Activated CD4-positive, alpha-beta T cell treated with anti-CD3 and anti-CD28 coated beads for 4 hours (primary cell): ENCODE data around the gene CNOT4.
"Not testable (repeated sequence)": the region's sequence is repeated elsewhere in the genome, so short reads cannot be mapped to it uniquely, and the experiment has no call there.

Source experiments
- DNase-seq, 2 donors: peaks; one replicate each; pipeline ENCODE4 v3.0.0-alpha.2; 2020

CNOT4 gene

DNA sequence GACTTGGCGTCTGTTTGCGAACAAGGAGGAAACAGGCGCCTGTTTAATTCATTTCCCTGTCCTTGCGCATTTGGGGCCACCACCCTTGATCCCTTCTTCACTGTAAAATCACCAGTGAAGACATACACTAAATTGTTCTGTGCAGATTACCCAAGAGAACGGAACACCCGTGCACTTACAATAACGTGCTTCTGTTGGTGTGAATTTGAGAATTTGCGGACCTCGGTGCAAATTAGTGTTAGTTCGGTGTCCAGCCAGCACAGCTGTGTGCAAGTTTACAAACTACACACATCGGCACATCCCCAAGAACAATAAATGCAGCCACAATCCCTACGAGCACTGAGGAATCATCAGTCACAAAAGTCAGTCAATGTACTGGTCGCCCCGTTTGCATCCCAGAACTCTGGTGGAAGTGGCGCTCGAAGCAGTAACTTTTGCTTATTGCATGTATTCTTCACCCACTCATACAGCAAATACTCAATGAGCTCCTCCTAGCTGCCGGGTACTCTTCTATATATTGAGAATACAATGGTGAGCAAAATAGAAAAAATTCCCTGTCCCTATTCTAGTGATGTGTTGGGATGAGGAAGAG is 786 bp upstream of the CNOT4 start:
- DNase-seq: no peak

DNA sequence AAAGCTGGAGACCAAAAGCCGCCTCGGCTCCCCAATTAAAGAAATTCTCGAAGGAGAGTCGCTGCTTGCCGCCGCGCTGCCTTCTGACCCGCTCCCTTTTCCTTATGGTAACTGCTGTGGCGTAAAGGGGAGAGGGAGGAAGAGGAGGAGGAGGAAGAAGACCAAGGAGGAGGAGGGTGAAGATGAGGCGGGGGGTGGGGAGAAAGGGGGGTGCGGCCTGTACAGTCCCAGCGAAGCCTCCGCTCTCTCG is 388 bp downstream of the CNOT4 start:
- no peak for DNase-seq

DNA sequence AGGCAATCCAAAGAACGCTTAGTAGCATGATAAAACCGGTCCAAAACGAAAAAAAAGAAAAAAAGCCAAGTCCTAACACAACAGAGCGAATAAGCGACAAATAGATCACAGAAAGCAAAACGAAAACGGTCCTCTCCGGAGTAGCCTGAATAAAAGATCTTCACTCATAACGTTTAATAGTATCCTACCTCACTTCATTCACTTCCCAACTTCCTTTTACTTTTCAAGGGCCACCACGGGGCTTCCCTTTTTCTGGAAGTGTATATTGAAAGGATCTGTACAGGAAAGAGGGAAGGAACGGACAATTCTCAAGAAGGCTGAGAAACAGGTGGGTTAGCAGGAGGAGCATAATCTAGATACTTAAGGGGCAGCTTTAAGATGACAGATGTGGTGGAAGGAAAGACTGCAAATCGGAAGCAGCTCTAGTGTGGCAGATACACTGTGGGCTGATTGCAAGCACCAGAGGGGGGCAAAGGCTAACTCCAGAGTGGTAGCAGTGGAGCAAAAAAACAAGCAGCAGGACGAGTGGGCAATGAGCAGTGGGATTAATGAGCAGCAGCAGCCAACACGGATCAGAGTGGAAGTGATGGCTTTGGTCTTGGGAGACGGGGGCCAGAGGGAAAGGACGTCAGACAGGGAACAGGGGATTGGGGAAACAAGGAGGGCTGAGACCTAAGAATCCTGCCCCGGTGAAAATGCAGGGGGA is 866 bp downstream of the CNOT4 start:
- DNase-seq: peak in 1 of 2 donors; percentile 11

DNA sequence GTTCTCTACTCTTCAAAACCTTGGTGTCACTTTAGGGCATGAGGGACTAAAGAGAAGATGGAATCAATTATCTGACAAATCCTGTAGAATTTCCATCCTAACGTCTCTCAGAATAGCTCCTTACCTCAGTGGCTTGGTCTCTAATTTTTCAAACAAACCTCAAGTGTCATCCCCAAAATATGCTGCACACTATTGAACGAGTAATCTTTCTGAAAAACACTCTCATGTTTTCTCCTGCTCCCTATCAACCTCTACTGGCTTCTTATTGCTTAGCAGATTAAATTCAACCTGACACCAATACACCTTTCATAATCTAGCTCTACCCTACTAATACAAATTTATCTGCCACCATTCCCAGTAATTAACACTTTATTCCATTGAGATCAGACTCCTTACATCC is 8.5 kb downstream of the CNOT4 start:
- no peak for DNase-seq

DNA sequence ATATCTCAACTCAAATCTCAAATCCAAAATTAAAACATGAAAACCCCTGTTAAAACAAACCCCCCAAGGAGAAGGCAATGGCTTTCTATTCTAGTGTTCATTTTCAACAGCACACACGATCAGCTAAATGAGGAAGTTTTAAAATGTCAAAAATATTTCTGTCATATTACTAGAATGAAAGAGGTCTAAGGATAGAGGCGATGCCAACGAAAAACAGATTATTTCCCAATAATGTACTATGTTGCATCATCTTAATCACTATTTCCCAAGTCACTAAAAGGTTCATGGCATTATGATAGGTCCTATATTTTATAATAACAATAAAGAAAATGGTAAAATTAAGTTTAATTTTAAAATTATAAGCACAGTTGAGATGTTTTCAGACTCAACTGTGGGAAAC is 10.1 kb downstream of the CNOT4 start:
- no peak for DNase-seq

DNA sequence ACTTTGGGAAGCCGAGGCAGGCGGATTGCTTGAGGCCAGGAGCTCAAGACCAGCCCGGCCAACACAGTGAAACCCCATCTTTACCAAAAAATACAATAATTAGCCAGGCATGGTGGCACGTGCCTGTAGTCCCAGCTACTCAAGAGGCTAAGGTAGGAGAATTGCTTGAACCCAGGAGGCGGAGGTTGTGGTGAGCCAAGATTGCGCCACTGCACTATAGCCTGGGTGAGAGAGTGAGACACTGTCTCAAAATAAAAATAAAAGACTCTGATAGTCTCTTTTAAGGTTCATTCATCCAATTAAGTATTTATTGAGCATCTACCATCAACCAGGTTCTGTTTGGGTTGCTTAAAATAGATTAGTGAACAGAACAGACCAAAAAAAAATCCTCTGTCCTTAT is 12.7 kb downstream of the CNOT4 start:
- DNase-seq: not testable (repeated sequence)

DNA sequence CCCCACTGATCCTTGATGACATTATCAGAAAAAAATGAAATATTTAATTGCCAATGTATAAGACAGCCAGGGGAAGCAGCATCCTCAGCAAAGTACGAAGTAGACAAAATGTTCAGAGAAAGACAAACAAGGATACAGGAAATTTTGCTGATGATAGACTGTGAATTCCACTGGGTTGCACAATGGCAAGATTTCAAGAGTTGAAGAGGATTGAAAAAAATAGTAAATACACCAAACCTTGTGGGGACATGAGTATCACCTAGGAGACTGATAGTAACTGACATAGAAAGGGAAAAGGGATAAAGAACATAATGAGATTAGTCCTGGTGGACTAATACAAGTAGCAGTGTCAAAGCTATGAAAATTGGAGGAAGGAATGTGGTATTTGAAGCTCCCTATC is 16.5 kb downstream of the CNOT4 start:
- no peak for DNase-seq

DNA sequence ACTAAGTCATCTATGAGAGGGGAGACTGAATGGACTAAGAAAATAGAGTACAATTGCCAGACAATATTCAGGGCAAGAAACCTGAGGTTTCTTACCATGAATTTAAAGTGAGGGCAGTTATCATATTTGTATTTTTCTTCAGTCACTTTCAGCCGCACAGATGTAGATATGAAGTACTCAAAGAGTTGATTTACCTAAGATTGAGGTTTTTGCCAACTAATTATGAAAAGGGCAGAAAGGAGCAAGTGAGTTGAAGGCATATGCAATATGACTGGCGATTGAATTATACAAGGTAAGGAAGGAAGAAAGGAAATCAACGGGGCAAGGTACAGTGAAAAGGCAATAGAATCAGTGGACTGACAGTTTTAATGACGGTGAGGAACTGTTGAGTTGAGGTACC is 17.8 kb downstream of the CNOT4 start:
- no peak for DNase-seq

DNA sequence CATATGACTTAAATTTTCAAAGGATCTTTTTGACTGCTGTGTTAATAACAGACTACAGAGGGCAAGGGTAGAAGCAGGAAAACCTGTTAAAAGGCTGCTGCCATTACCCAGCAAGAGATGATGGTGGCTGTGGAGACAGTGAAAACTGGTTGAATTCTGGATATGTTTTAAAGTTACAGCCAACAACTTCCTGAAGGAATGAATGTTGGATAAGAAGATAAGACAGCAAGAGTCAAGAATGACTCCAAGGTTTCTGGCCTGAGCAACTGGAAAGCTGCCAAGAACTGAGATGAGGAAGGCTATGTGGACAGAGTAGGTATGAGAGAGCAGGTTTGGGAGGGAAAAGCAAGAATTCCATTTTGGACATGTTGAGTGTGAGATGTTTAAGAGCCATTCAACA is 19.1 kb downstream of the CNOT4 start:
- no peak for DNase-seq

DNA sequence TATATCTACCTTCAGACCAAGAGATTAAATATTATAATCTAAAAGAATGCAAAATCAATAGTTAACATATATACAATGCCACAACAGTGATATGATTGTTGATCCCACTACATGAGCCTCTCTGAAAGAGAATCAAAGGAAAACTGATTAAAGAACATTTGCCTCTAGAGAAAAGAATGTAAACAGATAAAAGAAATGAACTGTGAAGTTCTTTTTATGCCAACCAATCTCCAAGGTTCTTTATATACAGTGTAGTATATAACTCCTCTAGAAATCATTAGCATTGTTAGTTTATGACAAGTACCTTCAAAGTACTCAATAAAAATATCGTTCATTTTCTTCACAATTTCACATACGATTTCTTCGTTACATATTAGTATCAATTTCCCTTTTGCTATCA is 20.1 kb downstream of the CNOT4 start:
- no peak for DNase-seq

DNA sequence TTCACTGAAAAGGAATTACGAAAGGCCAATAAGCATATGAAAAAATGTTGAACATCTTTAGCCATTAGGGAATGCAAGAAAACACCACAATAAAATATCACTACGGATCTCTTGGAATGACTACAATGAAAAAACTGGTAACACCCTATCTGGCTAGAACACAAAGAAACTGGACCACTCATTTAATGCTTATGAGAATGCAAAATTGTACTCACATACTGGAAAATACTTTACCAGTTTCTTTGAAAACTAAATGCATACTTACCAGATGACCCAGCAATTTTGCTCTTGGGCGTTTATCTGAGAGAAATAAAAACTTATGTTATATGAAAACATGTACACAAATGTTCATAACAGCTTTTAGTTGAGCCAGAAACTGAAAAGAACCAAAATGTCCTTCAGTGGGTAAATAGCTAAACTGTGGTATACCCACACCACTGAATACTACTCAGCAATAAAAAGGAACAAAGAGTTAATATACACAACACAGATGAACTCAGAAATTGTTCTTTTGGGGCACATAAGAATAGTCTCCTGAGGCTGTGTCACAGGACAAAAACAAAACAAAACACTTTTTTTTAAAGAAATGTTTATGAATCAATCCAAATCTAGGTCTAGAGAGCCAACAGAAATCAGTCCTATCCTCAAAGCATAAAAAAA is 23.5 kb downstream of the CNOT4 start:
- no peak for DNase-seq

DNA sequence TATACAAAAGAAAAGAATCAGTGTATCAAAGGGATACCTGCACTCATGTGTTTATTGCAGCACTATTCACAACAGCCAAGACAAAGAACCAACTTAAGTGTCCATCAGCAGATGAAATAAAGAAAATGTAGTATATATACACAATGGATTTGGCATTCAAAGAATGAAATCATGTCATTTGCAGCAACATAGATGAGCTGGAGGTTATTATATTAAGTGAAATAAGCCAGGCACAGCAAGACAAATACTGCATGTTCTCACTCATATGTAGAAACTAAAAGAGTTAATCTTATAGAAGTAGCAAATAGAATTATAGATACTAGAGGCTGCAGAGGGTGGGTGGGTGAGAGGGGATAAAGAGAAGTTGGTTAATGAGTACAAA is 28.3 kb downstream of the CNOT4 start:
- no peak for DNase-seq

DNA sequence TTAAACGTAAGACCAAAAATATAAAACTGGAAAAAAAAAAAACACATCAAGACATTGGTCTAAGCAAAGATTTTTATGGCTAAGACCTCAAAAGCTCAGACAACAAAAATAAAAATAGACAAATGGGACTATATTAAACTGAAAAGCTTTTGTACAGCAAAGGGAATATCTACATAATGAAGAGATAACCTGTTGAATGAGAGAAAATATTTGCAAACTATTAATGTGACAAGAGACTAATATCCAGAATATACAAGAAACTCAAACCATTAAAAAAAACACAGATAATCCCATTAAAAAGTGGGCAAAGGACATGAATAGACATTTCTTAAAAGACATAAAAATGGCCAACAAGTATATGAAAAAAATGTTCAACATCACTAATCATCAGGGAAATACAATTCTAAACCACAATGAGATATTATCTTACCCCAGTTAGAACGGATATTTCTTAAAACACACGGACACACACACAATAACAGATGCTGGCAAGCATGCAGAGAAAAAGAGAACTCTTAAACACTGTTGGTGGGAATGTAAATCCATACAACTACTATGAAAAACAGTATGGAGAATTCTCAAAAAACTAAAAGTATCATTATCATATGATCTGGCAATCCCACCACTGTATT is 28.8 kb downstream of the CNOT4 start:
- DNase-seq: no peak

DNA sequence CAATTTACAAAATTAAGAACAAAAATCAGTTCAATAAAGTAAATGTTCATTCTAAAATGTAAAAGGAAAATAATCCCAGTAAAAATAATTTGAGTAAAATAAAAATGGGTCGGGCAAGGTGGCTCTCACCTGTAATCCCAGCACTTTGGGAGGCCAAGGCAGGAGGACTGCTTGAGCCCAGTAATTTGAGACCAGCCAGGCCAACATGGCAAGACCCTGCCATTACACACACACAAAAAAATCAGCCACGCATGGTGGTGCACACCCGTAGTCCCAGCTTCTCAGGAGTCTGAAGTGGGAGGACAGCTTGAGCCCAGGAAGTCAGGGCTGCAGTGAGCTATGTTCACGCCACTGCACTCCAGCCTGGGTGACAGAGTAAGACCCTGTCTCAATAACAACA is 34.4 kb downstream of the CNOT4 start:
- no peak for DNase-seq

DNA sequence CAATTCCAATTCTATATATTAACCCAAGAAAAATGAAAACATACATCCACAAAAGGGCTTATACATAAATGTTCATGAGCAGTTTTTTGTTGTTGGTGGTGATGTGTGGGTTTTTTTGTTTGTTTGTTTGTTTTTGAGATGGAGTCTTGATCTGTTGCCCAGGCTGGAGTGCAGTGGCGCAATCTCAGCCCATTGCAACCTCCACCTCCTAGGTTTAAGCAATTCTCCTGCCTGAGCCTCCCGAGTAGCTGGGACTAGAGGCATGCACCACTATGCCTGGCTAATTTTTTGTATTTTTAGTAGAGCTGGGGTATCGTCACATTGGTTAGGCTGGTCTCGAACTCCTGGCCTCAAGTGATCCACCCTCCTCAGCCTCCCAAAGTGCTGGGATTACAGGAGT is 40.2 kb downstream of the CNOT4 start:
- not testable (repeated sequence) for DNase-seq

DNA sequence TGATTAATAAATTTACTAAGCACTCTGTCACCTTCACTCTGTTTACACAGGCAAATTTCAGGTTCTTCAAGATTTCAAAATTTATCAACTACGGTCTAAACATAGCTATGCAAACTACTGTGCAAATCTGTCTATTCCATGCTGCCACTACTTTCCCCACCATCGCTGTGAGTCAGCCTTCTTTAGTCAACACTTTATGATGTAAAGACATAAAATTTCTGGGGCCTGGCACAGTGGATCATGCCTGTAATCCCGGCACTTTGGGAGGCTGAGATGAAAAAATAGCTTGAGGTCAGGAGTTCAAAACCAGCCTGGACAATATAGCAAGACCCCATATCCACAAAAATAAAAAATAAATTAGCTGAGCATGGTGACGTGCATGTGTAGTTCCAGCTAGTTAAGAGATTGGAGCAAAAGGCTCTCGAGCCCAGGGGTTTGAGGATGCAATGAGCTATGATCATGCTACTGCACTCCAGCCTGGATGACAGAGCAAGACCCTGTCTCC is 42.6 kb downstream of the CNOT4 start:
- no peak for DNase-seq

DNA sequence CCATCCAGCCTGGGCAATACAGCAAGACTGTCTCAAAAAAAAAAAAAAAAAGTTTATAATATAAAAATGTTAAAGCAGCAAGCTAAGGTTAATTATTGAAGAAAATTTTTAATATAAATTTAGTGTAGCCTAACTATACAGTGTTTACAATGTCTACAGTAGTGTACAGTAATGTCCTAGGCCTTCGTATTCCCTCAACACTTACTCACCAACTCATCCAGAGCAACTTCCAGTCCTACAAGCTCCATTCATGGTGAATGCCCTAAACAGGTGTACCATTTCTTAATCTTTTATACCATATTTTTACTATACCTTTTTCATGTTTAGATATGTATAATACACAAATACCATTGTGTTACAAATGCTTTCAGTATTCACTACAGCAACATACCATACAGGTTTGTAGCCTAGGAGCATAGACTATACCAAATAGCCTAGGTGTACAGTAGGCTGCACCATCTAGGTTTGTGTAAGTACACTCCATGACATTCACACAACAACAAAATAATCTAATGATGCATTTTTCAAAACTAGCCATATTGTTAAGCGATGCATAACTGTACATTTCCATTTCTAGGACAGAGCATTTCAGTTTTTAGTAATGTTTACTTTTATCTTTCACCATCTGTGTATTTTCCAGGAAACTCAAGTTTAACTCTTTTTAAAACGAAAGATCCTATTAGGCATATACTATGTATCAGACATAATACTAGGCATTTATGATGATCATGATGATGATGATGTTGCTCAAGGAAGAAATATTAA is 43.3 kb downstream of the CNOT4 start:
- DNase-seq: no peak

DNA sequence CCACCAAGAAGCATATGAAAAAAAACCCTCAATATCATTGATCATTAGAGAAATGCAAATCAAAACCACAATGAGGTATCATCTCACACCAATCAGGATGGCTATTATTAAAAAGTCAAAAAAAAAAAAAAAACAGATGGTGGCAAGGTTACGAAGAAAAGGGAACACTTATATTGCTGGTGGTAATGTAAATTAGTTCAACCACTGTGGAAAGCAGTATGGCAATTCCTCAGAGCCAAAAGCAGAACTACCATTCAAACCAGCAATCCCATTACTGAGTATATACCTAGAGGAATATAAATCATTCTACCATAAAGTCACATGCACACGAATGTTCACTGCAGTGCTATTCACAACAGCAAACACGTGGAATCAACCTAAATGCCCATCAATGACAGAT is 46.0 kb downstream of the CNOT4 start:
- DNase-seq: no peak

DNA sequence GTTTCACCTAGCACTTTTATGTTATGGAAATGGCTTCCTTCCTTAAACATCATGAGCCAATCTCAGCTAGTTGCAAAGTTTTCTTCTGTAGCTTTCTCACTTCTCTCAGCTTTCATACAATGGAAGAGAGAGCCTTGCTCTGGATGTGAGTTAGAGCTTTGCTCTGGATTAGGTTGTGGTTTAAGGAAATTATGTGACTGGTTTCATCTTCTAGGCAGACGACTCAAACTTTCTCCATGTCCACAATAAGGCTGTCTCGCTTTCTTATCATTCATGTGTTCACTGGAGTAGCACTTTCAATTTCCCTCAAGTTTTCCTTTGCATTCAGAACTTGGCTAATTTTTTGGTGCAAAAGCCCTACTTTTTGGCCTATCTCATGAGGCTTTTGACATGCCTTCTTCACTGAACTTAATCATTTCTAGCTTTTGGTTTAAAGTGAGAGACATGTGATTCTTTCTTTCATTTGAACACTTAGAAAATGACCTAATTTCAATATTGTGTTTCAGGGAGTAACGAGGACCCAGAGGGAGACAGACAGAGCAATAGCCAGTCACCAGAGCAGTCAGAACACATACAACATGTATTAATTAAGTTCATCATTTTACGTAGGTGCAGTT is 49.8 kb downstream of the CNOT4 start:
- no peak for DNase-seq

DNA sequence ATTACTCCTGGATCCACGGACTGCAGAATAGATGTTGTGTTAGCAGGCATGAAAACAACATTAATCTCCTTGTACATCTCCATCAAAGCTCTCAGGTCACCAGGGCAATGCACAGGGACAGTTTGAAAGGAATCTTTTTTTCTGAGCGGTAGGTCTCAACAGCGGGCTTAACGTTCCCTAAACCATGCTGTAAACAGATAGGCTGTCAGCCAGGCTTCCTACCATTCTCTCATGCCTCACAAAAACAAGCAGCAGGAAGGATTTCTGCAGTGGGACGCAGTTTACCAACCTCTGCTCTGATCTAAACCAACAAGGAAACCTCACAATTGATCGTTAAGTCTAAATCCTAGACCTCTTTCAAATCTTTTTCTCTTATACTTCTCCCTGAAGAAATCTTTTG is 50.8 kb downstream of the CNOT4 start:
- no peak for DNase-seq

DNA sequence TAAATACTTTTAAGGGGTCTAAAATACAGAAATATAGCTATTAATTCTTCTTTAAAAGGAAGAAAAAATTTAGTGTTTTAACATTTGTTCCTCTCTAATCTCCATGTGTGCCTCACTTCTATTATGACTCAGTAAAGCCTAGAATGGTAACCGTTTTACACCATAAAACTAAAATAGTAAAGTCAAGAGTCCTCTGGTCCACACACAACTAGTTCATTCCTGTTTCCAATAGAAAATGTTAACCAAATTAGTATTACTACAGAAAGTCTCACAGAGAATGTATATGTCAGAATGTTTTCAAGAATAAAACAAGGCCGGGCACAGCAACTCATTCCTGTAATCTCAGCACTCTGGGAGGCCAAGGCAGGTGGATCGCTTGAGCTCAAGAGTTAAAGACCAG is 55.8 kb downstream of the CNOT4 start:
- DNase-seq: no peak

DNA sequence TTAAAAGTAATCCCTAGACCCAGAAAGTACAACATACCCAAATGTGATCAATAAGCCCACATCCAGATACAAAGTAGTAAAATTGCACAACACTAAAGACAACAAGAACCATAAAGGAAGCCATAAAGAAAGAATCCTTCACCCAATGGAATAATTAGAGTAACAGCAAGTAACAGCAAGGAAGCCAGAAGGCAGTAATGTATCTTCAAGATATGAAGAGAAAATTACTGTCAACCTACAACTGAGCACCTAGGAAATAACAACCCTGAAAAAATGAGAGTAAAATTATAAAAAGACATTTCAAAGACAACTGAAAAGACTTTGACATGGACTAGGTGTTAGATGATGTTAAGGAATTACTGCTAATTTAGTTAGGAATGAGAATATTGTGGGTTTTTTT is 60.5 kb downstream of the CNOT4 start:
- no peak for DNase-seq

DNA sequence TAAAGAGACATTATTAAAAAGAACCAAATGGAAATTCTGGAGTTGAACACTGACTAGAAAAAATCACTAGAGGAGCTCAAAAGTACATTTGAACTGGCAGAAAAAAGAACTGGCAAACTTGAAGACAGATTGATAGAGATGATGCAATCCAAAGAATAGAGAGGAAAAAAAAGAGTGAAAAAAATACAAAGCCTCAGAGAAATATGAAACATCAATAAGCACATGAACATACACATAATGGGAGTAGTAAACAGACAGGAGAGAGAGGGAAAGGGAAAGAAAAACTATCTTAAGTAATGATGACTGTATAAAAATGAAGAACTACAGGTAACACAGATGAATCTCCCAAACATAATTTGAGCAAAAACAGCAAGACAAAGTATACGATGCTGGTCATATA is 61.1 kb downstream of the CNOT4 start:
- DNase-seq: no peak
